Keratinocyte (primary cell): ENCODE data around the gene TCFL5.

Experiments
- CTCF ChIP-seq, 3 experiments: IDR thresholded peaks in 1 of 3; conservative IDR thresholded peaks in 1 of 3; optimal IDR thresholded peaks in 1 of 3; 2 replicates in 2 of 3; 3 replicates in 1 of 3; pipeline versions ENCODE3 to v1.5.1; 2011; ENCODE audit warnings: low read length in 3 of 3, mild to moderate bottlenecking in 3 of 3, moderate library complexity in 2 of 3, control low read depth in 1 of 3, inconsistent platforms in 1 of 3; ENCODE audit not compliant: insufficient read depth in 2 of 3; ENCODE audit errors: extremely low read depth in 1 of 3
- EZH2 ChIP-seq: IDR thresholded peaks from one replicate; pipeline ENCODE4 v1.6.1; 2012; ENCODE audit warnings: inconsistent platforms, mild to moderate bottlenecking, low read length, moderate library complexity

GRCh38 chr20:62817975-62818591 is 43.5 kb downstream of the TCFL5 start:
- TF ChIP-seq EZH2, result no peak
- TF ChIP-seq CTCF (optimal IDR thresholded peaks at IDR 0.05 in 1 of 3, IDR thresholded peaks at IDR 0.05 in 1 of 3, conservative IDR thresholded peaks at IDR 0.05 in 1 of 3; ENCODE audit: extremely low read depth in 1 of 3, insufficient read depth in 2 of 3, low read length in 3 of 3), result no peak
